Adipocyte (in vitro differentiated cells): ENCODE data around the gene IL1RAPL2.
"Not testable (repeated sequence)": the region's sequence is repeated elsewhere in the genome, so short reads cannot be mapped to it uniquely, and the experiment has no call there.

Source experiments
- DNase-seq: peaks from one replicate; pipeline ENCODE4 v3.0.0-alpha.2; 2015; ENCODE audit warnings: low read depth
- H3K27me3 ChIP-seq: replicated peaks from 2 replicates; pipeline ENCODE4 v1.7.0; 2013; ENCODE audit warnings: mild to moderate bottlenecking, low read length, moderate library complexity; ENCODE audit not compliant: control insufficient read depth, insufficient read depth
- H3K36me3 ChIP-seq: 2 replicates; pipeline ENCODE4 v1.7.0; 2013; ENCODE audit warnings: low read length, mild to moderate bottlenecking, moderate library complexity; ENCODE audit not compliant: control insufficient read depth, insufficient read depth, severe bottlenecking
- H3K4me1 ChIP-seq: 2 replicates; pipeline ENCODE4 v1.7.0; 2013; ENCODE audit warnings: mild to moderate bottlenecking, low read length, moderate library complexity; ENCODE audit not compliant: control insufficient read depth, insufficient read depth
- H3K4me3 ChIP-seq: 2 replicates; pipeline ENCODE4 v1.7.0; 2013; ENCODE audit warnings: mild to moderate bottlenecking, low read length, moderate library complexity
- H3K9ac ChIP-seq: 2 replicates; pipeline ENCODE4 v1.7.0; 2013; ENCODE audit warnings: mild to moderate bottlenecking, low read length, moderate library complexity
- H3K9me3 ChIP-seq: 2 replicates; pipeline ENCODE4 v1.7.0; 2013; ENCODE audit warnings: mild to moderate bottlenecking, low read length, moderate library complexity; ENCODE audit not compliant: control insufficient read depth

IL1RAPL2 gene

DNA sequence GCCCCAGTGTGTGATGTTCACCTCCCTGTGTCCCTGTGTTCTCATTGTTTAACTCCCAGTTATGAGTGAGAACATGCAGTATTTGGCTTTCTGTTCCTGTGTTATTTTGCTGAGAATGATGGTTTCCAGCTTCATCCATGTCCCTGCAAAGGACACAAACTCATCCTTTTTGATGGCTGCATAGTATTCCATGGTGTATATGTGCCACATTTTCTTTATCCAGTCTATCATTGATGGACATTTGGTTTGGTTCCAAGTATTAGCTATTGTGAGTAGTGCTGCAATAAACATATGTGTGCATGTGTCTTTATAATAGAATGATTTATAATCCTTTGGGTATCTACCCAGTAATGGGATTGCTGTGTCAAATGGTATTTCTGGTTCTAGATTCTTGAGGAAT is 1239.7 kb downstream of the IL1RAPL2 start:
- H3K36me3 ChIP-seq, H3K4me3 ChIP-seq, H3K27me3 ChIP-seq, H3K9ac ChIP-seq, DNase-seq, H3K4me1 ChIP-seq: not testable (repeated sequence)
- H3K9me3 ChIP-seq = peaks cover 13% of the 10 kb centered on the region

DNA sequence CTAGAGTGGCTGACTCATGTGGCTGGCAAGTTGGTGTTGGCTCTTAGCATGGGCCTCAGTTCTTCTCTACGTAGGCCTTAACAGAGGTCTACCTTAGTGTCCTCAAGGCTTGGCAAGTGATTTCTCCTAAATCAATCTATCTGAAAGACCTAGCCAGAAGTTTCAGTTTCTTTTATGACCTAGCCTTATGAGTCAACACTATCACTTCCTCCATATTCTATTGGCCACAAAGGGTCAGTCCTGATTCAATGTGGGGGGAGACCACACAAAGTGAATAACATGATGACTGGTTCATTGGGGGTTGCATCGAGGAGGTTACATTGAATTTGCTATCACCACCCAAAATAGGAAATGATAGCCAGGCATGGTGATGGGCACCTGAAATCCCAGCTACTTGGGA is 1250.5 kb downstream of the IL1RAPL2 start:
- Histone ChIP-seq H3K27me3 (peaks cover 30% of the 10 kb centered on the region), H3K9ac (no peak overlapping the region), H3K36me3 (no peaks in the 10 kb centered on the region), H3K4me3 (no peak overlapping the region), H3K9me3 (no peaks in the 10 kb centered on the region), H3K4me1 (no peaks in the 10 kb centered on the region)
- DNase-seq = no peak
